NCI-H2107 treated with DMSO at 0.1 percent for 48 hours (cell line): Measurements from ENCODE around the gene SLC6A20.

Experiments used
- DNase-seq: peaks from one replicate; lab custom pipeline; 2025; ENCODE audit not compliant: unreplicated experiment; lab: John Stamatoyannopoulos, UW

Gene SLC6A20

GRCh38 chr3:45730409-45731154, 65.8 kb downstream of the SLC6A20 start:
- DNase-seq = no peak

GRCh38 chr3:45729614-45730013, 66.7 kb downstream of the SLC6A20 start:
- no peak for DNase-seq

GRCh38 chr3:45724911-45725310, 71.4 kb downstream of the SLC6A20 start:
- no peak for DNase-seq

- no peak for DNase-seq
Measured at GRCh38 chr3:45719655-45720487, 76.5 kb downstream of the SLC6A20 start.

- DNase-seq = no peak
Measured at GRCh38 chr3:45716790-45717336, 79.5 kb downstream of the SLC6A20 start.

GRCh38 chr3:45715945-45716344, 80.4 kb downstream of the SLC6A20 start:
- DNase-seq = no peak

GRCh38 chr3:45712434-45713110, 83.8 kb downstream of the SLC6A20 start:
- DNase-seq = no peak

GRCh38 chr3:45711931-45712330, 84.4 kb downstream of the SLC6A20 start:
- no peak for DNase-seq

GRCh38 chr3:45705839-45706808, 90.2 kb downstream of the SLC6A20 start:
- DNase-seq = no peak
